ENCODE results near the gene PDP2.
A peak's percentile ranks its signal among the peaks of the same experiment; 100 is the strongest.
"Not testable (repeated sequence)": the region's sequence is repeated elsewhere in the genome, so short reads cannot be mapped to it uniquely, and the experiment has no call there.

PDP2 gene

DNA sequence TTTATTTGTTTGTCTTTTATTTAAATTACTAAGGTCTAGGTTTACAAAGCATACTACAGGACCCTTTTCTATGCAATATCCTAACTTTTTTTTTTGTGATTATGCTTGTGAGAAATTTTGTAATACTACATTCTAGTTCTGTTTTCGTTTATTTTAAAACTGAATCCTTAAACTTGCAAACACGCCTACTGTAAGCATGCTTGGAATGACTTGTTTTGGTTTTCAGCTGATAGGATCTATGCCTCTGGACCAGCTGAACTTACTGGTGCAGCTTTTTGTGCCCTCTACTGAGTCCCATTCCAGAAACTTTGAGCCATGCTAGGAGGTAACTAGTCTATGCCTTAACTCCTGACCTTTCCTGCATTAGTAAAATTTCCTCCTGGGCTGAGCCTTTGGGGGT, 6.0 kb downstream of the PDP2 start:
- no peak for DNase-seq

- no peak for DNase-seq
Measured at GRCh38 chr16:66886914-66887313, 6.6 kb downstream of the PDP2 start.

GRCh38 chr16:66888647-66889615, 8.6 kb downstream of the PDP2 start:
- DNase-seq, result no peak

DNA sequence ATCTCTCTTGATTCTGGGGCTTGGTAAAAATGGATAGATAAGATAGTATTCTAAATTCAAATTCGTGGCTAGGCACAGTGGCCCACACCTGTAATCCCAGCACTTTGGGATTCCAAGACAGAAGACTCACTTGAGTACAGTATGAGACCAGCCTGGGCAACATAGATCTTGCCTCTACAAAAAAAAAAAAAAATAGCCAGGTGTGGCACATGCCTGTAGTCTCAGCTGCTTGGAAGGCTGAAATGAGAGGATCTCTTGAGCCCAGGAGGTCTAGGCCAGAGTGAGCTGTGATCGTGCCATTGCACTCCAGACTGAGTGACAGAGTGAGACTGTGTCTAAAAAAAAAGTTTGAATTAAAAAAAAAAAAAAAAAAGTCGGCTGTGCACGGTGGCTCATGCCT, 9.3 kb downstream of the PDP2 start:
- no peak for DNase-seq

GRCh38 chr16:66890799-66891198, 10.5 kb downstream of the PDP2 start:
- no peak for DNase-seq

GRCh38 chr16:66891360-66891759, 11.0 kb downstream of the PDP2 start:
- no peak for DNase-seq

- no peak for DNase-seq
Measured at GRCh38 chr16:66891797-66892196, 11.5 kb downstream of the PDP2 start.

DNA sequence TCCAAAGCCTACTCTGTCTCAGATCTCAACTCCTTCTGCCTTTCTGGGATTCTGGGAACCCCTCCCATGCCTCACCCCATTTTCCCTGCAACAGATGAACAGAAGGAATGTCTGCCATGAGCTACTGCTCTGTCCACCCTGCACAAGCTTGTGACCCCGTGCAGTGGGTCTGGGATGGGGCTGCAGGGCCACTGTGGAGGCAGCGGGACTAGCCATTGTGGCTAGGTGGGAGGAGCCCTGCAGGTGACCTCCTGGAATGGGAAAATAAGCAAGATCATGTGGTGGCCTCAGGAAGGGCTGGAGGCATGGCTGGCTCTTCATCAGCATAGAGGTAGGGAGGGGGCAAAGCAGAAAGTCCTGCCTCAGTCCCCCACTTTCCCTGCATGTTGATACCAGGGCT, 13.7 kb downstream of the PDP2 start:
- DNase-seq, result no peak

DNA sequence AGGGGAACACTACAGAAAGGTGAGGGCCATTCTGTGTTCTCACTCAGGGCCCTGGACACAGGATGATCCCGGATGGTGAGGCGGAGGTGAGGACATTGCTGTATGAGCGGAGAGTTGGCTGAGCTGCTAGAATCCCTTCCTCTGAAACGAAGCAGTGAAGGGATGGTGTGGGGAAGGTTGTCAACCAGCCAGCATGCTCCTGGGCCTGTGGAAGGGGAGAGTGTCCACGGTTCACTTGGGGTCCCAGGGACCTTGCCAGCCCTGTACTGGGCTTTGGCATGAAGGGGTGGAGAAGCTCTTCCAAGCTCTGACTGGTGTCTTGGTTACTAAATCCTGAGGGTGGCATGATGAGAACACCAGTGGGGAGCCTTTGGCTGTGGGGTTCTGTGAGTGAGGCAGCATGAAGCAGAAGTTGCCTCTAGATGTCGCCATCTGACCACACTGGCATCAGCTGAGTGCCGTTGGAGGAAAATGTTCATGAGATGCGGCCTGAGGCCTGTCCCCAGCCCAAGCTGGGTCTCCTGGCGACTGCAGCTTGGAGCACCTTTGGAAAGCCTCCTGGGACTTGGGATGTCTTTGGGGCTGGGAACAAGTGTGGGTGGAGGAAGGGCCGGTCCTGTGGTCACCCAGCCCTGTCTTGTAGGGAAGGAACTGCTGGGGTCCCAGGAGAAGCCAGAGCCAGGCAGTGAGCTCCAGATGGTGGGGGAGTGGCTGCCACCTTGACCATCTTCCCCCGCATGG, 14.8 kb downstream of the PDP2 start:
- peak; percentile 82 to 88 (median 85) for DNase-seq

- no peak for DNase-seq
Measured at GRCh38 chr16:66895689-66895979, 15.3 kb downstream of the PDP2 start.

GRCh38 chr16:66895999-66896398, 15.7 kb downstream of the PDP2 start:
- no peak for DNase-seq

GRCh38 chr16:66896682-66897081, 16.4 kb downstream of the PDP2 start:
- not testable (repeated sequence) for DNase-seq

GRCh38 chr16:66898207-66898606, 17.9 kb downstream of the PDP2 start:
- no peak for DNase-seq

DNA sequence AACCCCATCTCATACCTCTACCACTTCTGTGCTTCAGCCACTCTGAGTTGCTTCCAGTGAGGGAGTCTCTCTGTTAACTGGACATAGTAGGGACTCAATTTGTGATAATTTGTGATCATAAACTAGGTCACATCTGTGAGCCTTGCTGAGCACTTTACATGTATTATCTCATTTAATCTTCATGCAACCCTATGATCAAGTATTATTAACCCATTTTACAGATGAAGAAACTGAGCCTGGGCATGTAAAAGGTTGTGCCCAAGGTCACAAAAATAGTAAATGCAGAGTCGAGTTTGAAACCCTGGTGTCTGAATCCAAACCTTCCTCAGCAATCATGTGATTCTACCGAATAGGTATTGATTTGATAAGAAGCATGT, 18.6 kb downstream of the PDP2 start:
- DNase-seq, result no peak

DNA sequence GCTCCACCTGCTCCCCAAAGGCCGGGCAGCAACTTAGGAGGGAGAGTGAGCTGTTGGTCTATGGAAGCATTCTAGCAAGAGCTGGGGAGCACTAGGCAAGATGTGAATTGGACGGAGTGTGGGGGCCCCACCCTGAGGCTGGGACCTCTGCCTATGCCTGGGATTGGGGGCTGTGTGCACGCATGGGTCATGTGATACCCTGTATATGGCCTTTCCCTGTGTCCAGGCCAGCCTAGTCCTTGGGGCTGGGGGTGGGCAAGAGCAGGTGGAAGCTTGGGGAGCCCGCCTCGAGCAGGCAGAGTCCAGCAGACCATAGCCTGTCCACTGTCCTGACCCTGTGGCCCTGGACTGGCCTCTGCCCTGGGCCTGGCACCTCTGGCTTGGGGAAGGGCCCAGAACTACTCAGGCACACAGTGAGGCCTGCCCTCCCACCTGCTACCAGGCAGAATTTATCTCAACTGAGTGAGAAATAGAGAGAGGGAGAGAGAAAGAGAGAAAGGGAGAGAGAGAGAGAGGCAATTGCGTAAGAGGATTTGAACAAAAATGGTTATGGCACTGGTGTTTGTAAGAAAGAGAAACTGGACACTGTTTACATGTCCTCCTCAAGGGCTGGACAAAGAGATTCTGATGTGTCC, 19.1 kb downstream of the PDP2 start:
- DNase-seq, result peak in 2 of 4 experiments; percentile 9 to 20

DNA sequence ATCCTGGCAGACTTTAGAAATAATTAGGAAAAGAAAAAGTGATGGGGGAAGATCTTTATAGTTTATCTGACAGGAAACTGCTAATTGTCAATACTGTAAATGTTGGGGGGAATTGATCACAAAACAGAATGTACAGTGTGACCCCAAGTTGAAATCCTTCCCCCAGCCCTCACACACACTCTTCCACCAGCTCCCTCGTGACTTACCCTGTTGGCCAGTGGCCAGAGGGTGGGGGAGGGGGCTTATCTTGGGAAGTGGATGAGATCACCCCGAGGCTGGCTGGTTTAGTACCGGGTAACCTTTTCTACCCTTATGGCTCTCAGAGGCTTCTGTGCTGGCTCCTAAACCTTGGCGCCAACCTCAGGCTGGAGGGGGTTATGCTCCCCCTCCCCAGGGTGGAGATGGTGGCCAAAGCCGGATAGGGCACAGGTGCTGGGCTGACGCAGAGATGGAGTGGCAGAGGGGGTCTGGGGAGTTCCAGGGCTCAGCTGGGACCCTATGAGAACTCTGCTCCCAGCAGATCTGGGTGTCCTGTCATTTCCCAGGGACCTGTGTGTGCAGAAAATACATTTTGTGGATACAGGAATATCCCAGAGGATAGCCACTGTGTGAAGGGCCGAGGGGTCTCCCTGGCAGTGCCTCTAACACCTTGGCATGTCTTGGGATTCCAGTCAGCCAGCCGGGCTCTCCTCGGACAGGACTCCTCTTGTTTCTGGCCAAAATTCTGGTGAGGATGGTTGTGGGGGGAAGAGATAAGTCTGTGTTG, 19.8 kb downstream of the PDP2 start:
- peak; percentile 60 to 72 (median 68) for DNase-seq

GRCh38 chr16:66900721-66901441, 20.6 kb downstream of the PDP2 start:
- no peak for DNase-seq

DNA sequence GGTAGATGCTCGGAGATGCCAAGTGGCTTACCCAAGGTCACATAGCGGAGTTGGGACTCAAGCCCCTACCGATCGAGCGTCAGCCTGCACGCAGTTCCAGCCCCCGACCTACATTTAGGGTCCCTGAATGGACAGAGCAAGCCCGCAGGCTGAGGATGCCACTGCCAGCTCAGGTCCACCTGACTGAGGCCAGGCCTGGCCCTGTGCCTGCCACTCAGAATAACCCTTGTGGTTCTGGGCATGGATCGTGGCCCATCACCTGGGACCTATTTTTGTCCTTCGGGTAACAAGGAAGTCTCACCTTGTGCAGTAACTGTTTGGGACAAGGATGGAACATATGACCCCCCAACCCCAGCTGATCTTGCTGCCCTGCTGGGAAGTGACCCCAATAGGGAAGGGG, 21.3 kb downstream of the PDP2 start:
- no peak for DNase-seq

GRCh38 chr16:66902648-66903543, 22.6 kb downstream of the PDP2 start:
- DNase-seq, result peak in 3 of 4 experiments; percentile 16 to 25 (median 17)

- DNase-seq, result no peak
Measured at GRCh38 chr16:66903544-66904427, 23.5 kb downstream of the PDP2 start.
